ENCODE data around the gene UBXN6.

GRCh38 chr19:4483385-4483784, 25.8 kb upstream of the UBXN6 start:
- no peak for TF ChIP-seq RAD21 (IDR thresholded peaks at IDR 0.05; ENCODE audit: low read depth)
- TF ChIP-seq USF1 (IDR thresholded peaks at IDR 0.05) = no peak
